K562 (cell line): ENCODE data around the gene PRPF6. TPM values are rescaled to one million over a fixed set of nuclear protein-coding genes. Genes with fewer than 3 reads are reported as not detected.

Source experiments
- CUX1 ChIP-seq: fragments of 200-800 bp; sonication (Bioruptor generic); IDR thresholded peaks from 2 replicates; pipeline ENCODE4 v1.6.1; 2016; ENCODE audit warnings: missing genetic modification characterization, missing compliant biosample characterization
- ESRRA ChIP-seq: fragments of 450-650 bp; IDR thresholded peaks from 2 replicates; pipeline ENCODE4 v1.6.1; 2014; ENCODE audit warnings: low read depth, mild to moderate bottlenecking, moderate library complexity, borderline replicate concordance
- FUS ChIP-seq: fragments of 200-400 bp; formaldehyde crosslinking; optimal IDR thresholded peaks from 2 replicates; pipeline ENCODE3; 2017; ENCODE audit warnings: low read depth, low read length
- NFIC ChIP-seq: fragments of 450-650 bp; IDR thresholded peaks from 2 replicates; pipeline ENCODE4 v1.6.1; 2017; ENCODE audit warnings: mild to moderate bottlenecking, inconsistent platforms
- NR2F6 ChIP-seq: fragments of 450-650 bp; formaldehyde crosslinking; IDR thresholded peaks from 2 replicates; pipeline ENCODE4 v1.4.0; 2020; ENCODE audit warnings: mild to moderate bottlenecking
- NRF1 ChIP-seq, 2 experiments: fragments of 450-650 bp; IDR thresholded peaks in 1 of 2; conservative IDR thresholded peaks in 1 of 2; 2 replicates each; pipeline ENCODE4 v1.6.1; 2014; ENCODE audit warnings: mild to moderate bottlenecking in 2 of 2
- SRF ChIP-seq, 2 experiments: fragments of 250-450, 450-650 bp in 1 of 2; sonication (Bioruptor Pico) in 1 of 2; sonication (generic) in 1 of 2; formaldehyde crosslinking; IDR thresholded peaks; 2 replicates each; pipeline versions ENCODE4 v1.5.0 to v1.5.1; 2020 to 2022; ENCODE audit warnings: mild to moderate bottlenecking in 1 of 2, missing genetic modification reagents in 1 of 2
- ZNF197 ChIP-seq: fragments of 200-800 bp; sonication (Bioruptor generic); IDR thresholded peaks from 2 replicates; pipeline ENCODE4 v1.6.1; 2016; ENCODE audit warnings: low read depth, missing genetic modification characterization, missing compliant biosample characterization
- ZNF431 ChIP-seq: sonication (generic); formaldehyde crosslinking; IDR thresholded peaks from 2 replicates; pipeline ENCODE4 v1.8.0; 2022; ENCODE audit warnings: mild to moderate bottlenecking, missing genetic modification reagents
- ZNF584 ChIP-seq: fragments of 200-800 bp; sonication (Bioruptor generic); IDR thresholded peaks from 2 replicates; pipeline ENCODE4 v1.6.1; 2016; ENCODE audit warnings: low read depth, mild to moderate bottlenecking, missing genetic modification characterization, missing compliant biosample characterization
- ZNF586 ChIP-seq: fragments of 450-650 bp; formaldehyde crosslinking; conservative IDR thresholded peaks from 2 replicates; pipeline ENCODE4 v1.4.0; 2020; ENCODE audit warnings: mild to moderate bottlenecking, moderate library complexity
- ZNF609 ChIP-seq: sonication (generic); formaldehyde crosslinking; IDR thresholded peaks from 2 replicates; pipeline ENCODE4 v1.8.1; 2023; ENCODE audit warnings: missing genetic modification reagents, mild to moderate bottlenecking, borderline replicate concordance
- polyA plus RNA-seq, 8 experiments: library from polyadenylated mRNA; depleted of rRNA in 4 of 8; stranded (reverse) in 5 of 8; unstranded in 3 of 8; fragments of >200 nt; fragmentation: Nextera tagmentation in 2 of 8; fragmentation: Illumina TruSeq in 1 of 8; extraction: Ambion mirVana in 2 of 8; extraction: Trizol in 1 of 8; gene quantifications; 2 replicates each; pipeline versions ENCODE4 v1.2.1 to v1.2.3, GENCODE V29; 2011 to 2014; ENCODE audit warnings: inconsistent platforms in 1 of 8, missing spikeins in 1 of 8
- total RNA-seq, 7 experiments: library from RNA; depleted of rRNA in 6 of 7; stranded (reverse); fragments of >200 nt in 6 of 7; fragmentation: Illumina TruSeq in 2 of 7; extraction: Trizol in 2 of 7; gene quantifications; 2 replicates each; pipeline versions ENCODE4 v1.2.1 to v1.2.3, GENCODE V29; 2011 to 2021; ENCODE audit warnings: low replicate concordance in 1 of 7

PRPF6 gene
- total and polyA plus RNA-seq, 9 of the 15 experiments (the other 6 are each of a cell fraction or from before 2014, with no cell fraction given): 4.2 to 83.2 (median 59.9) TPM

GRCh38 chr20:64062596-64063388 lies 81.9 kb downstream of the PRPF6 start, which contains the start of gene TCEA2 (continued):
- TF ChIP-seq SRF (CRISPR knock-in tag; IDR thresholded peaks at IDR 0.05) (0 out of 4 replicates have a peak, but pooled peaks of 1 of the 2 experiments have one; percentile 57), ZNF431 (CRISPR knock-in tag) (no peak), ZNF609 (0 out of 2 replicates have a peak, but pooled peaks have one; percentile 62), ESRRA (peak; percentile 15; the same call in 1 of the 2 replicates), NR2F6 (0 out of 2 replicates have a peak, but pooled peaks have one; percentile 44), CUX1 (CRISPR knock-in tag) (0 out of 2 replicates have a peak, but pooled peaks have one; percentile 31), ZNF584 (CRISPR knock-in tag) (peak; percentile 95), ZNF586 (CRISPR knock-in tag) (no peak), FUS (no peak), NRF1 (conservative IDR thresholded peaks at IDR 0.05 in 1 of 2, IDR thresholded peaks at IDR 0.05 in 1 of 2) (peak; percentile 73 to 80; a peak in 3 of 4 replicates), NFIC (0 out of 2 replicates have a peak, but pooled peaks have one; percentile 7), ZNF197 (CRISPR knock-in tag) (peak; percentile 98)
